GM12875 (cell line): ENCODE results near the gene CELSR3.

Source experiments
- H3K4me3 ChIP-seq: one replicate; pipeline ENCODE4 v1.5.1; 2011; ENCODE audit warnings: low read depth, low read length, control low read depth
- TF ChIP-seq, protein P1 (sequence below): IDR thresholded peaks from 2 replicates; pipeline ENCODE4 v1.5.1; 2011; ENCODE audit warnings: low read depth, mild to moderate bottlenecking, control low read depth, inconsistent platforms, low read length, moderate library complexity, borderline replicate concordance; ENCODE audit not compliant: insufficient read depth

CELSR3 gene

GRCh38 chr3:48681541-48681880 is 18.8 kb upstream of the CELSR3 start:
- TF ChIP-seq, protein P1, sequence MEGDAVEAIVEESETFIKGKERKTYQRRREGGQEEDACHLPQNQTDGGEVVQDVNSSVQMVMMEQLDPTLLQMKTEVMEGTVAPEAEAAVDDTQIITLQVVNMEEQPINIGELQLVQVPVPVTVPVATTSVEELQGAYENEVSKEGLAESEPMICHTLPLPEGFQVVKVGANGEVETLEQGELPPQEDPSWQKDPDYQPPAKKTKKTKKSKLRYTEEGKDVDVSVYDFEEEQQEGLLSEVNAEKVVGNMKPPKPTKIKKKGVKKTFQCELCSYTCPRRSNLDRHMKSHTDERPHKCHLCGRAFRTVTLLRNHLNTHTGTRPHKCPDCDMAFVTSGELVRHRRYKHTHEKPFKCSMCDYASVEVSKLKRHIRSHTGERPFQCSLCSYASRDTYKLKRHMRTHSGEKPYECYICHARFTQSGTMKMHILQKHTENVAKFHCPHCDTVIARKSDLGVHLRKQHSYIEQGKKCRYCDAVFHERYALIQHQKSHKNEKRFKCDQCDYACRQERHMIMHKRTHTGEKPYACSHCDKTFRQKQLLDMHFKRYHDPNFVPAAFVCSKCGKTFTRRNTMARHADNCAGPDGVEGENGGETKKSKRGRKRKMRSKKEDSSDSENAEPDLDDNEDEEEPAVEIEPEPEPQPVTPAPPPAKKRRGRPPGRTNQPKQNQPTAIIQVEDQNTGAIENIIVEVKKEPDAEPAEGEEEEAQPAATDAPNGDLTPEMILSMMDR = no peak
- no peak overlapping the region for H3K4me3 ChIP-seq

GRCh38 chr3:48680811-48681540 is 18.3 kb upstream of the CELSR3 start:
- TF ChIP-seq, protein P1 = no peak
- H3K4me3 ChIP-seq = no peak overlapping the region

GRCh38 chr3:48679411-48680391 is 17.0 kb upstream of the CELSR3 start:
- no peak overlapping the region for H3K4me3 ChIP-seq
- TF ChIP-seq, protein P1 = no peak

DNA sequence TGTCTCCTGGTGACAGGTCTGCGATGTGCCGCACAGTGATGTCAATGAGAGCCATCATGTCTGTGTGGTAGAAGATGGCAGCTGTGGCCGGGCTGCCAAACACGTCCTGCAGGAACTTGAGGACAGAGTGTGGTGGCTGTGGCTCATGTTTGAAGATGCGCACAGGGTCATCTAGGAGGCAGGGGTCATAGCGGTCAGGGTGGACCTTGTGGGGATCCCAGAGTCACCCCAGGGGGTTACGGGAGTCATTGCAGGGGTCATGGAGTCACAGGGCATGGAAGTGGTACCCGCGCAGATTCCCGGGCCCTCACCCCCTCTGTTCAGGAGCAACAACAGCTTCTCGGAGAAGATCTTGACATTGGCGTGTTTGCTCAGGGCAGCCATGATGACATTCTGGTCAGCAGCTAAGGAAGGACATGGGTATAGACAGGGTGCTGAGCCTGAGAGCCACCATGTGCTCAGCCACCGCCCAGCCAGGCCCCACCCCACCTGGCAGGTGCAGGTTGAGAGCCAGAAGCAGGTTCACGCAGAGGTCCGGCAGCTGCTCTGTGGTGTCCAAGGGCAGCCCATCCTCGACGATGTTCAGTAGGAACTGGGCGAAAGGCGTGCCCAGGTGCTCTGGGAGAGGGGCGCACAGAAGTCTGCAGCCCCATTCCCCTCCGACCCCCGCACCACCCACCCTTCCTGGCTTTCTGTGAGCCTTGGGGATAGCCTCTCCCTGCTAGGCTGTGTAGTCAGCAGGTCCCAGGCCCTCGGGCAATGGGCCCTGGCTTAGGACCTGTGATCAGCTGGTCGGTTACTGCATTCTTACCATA is 16.1 kb upstream of the CELSR3 start:
- TF ChIP-seq, protein P1 = no peak

DNA sequence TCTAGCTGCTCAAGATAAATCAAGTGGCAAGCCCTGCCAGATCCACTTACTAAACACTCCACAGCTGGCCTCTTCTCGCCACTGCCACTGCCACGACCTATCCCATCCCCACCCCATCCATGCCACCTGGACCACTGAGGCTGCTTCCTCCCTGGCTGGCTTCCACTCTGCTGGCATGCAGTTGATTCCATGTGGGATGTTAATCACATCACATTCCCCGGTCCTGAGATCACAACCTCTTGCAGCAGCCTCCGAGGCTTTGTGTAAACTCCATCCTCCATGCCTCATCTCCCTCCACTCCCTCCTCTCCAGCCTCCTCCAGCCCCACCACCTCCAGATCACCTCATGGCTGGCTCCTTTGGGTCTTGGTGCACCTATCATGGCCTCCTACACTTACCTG is 15.4 kb upstream of the CELSR3 start:
- TF ChIP-seq, protein P1 = no peak
- no peak overlapping the region for H3K4me3 ChIP-seq

More for the DNA sequence above, 16.1 kb upstream of the CELSR3 start:
- no peak overlapping the region for H3K4me3 ChIP-seq

DNA sequence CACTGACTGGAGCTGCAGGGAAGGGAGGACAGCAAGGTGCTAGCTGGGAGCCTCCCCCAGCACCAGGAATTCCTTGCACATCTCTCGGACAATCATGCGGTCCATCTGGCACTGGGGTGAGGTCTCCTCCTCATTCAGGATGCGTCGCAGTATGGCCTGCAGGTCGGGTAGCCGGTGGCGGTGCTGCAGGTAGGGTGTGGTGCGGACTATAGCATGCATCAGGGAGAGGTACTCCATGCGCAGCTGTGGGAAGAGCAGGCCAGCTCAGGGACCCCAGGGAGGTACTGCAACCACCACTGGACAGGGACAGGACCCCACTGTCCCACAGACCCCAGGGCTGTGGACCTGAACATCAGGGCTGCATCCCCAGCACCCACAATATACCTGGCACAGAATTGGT is 11.8 kb upstream of the CELSR3 start:
- no peak overlapping the region for H3K4me3 ChIP-seq
- TF ChIP-seq, protein P1 = no peak
